C4-2B (cell line): ENCODE results near the gene BAZ1B.

Experiments
- H3K27ac ChIP-seq: fragments of 450-650 bp; 2 replicates; pipeline ENCODE4 v1.5.1; 2017
- CTCF ChIP-seq: fragments of 450-650 bp; conservative IDR thresholded peaks from 2 replicates; pipeline ENCODE4 v1.5.1; 2017; ENCODE audit warnings: mild to moderate bottlenecking
- ZFX ChIP-seq: fragments of 450-650 bp; IDR thresholded peaks from 2 replicates; pipeline ENCODE4 v1.6.1; 2017

BAZ1B gene

GRCh38 chr7:73447121-73447733 lies 74.9 kb downstream of the BAZ1B start:
- no peak overlapping the region for H3K27ac ChIP-seq
- TF ChIP-seq ZFX (no peak), CTCF (no peak)

GRCh38 chr7:73446682-73447081 lies 75.4 kb downstream of the BAZ1B start:
- TF ChIP-seq ZFX (no peak), CTCF (no peak)
- no peak overlapping the region for H3K27ac ChIP-seq

- H3K27ac ChIP-seq: no peak overlapping the region
- no peak for TF ChIP-seq ZFX
- TF ChIP-seq CTCF: no peak
Measured at GRCh38 chr7:73443548-73444255, 78.4 kb downstream of the BAZ1B start.

- no peak overlapping the region for H3K27ac ChIP-seq
- TF ChIP-seq ZFX: no peak
- TF ChIP-seq CTCF: no peak
Measured at GRCh38 chr7:73442903-73443500, 79.1 kb downstream of the BAZ1B start.

GRCh38 chr7:73442222-73442902 lies 79.7 kb downstream of the BAZ1B start:
- H3K27ac ChIP-seq: no peak overlapping the region
- no peak for TF ChIP-seq ZFX
- TF ChIP-seq CTCF: no peak

- TF ChIP-seq ZFX (no peak), CTCF (no peak)
- no peak overlapping the region for H3K27ac ChIP-seq
Measured at GRCh38 chr7:73439410-73439704, 82.7 kb downstream of the BAZ1B start.
